Neural progenitor cell (in vitro differentiated cells): ENCODE data around the gene CEP170B. TPM values are rescaled to one million over a fixed set of nuclear protein-coding genes. Genes with fewer than 3 reads are reported as not detected.

ENCODE experiments used
- DNase-seq: peaks from one replicate; pipeline ENCODE4 v3.0.0-alpha.2; 2016; ENCODE audit warnings: low spot score
- H2AFZ ChIP-seq: fragments of 200-600 bp; sonication (generic); replicated peaks from 2 replicates; pipeline ENCODE4 v1.6.1; 2016; ENCODE audit warnings: antibody characterized with exemption
- H3F3A ChIP-seq: fragments of 200-600 bp; sonication (generic); 2 replicates; pipeline ENCODE4 v1.6.1; 2016; ENCODE audit warnings: antibody characterized with exemption, low read depth
- H3K27ac ChIP-seq: fragments of 200-600 bp; sonication (generic); 2 replicates; pipeline ENCODE4 v1.5.1; 2016; ENCODE audit warnings: mild to moderate bottlenecking
- H3K27me3 ChIP-seq: fragments of 200-600 bp; sonication (generic); 2 replicates; pipeline ENCODE4 v1.6.1; 2016; ENCODE audit warnings: mild to moderate bottlenecking, moderate library complexity
- H3K36me3 ChIP-seq: fragments of 200-600 bp; sonication (generic); 2 replicates; pipeline ENCODE4 v1.5.1; 2016
- H3K4me1 ChIP-seq: fragments of 200-600 bp; sonication (generic); 2 replicates; pipeline ENCODE4 v1.6.1; 2016; ENCODE audit warnings: mixed run types
- H3K4me2 ChIP-seq: fragments of 200-600 bp; sonication (generic); 2 replicates; pipeline ENCODE4 v1.6.1; 2016
- H3K4me3 ChIP-seq: fragments of 200-600 bp; sonication (generic); 2 replicates; pipeline ENCODE4 v1.5.1; 2016
- H3K79me2 ChIP-seq: fragments of 200-600 bp; sonication (generic); 2 replicates; pipeline ENCODE4 v1.6.1; 2016; ENCODE audit warnings: low read depth
- H3K9ac ChIP-seq: fragments of 200-600 bp; sonication (generic); 2 replicates; pipeline ENCODE4 v1.6.1; 2016
- H3K9me3 ChIP-seq: fragments of 200-600 bp; sonication (generic); 2 replicates; pipeline ENCODE4 v1.5.1; 2016; ENCODE audit warnings: low read depth
- H4K20me1 ChIP-seq: fragments of 200-600 bp; sonication (generic); 2 replicates; pipeline ENCODE4 v1.6.1; 2016; ENCODE audit warnings: low read depth
- H3K27ac Mint-ChIP-seq: 3 replicates; pipeline ENCODE4 v1.8.0; 2021; ENCODE audit warnings: mixed read lengths
- H3K27me3 Mint-ChIP-seq: 2 replicates; pipeline ENCODE4 v1.8.0; 2022; ENCODE audit warnings: low read depth, mild to moderate bottlenecking, inconsistent platforms, moderate library complexity, mixed read lengths; ENCODE audit not compliant: insufficient read depth
- H3K36me3 Mint-ChIP-seq: 3 replicates; pipeline ENCODE4 v1.8.0; 2021; ENCODE audit warnings: mixed read lengths
- H3K4me1 Mint-ChIP-seq: 3 replicates; pipeline ENCODE4 v1.8.0; 2021; ENCODE audit warnings: mixed read lengths
- H3K4me3 Mint-ChIP-seq: 3 replicates; pipeline ENCODE4 v1.8.0; 2021; ENCODE audit warnings: mild to moderate bottlenecking, moderate library complexity, mixed read lengths
- H3K9me3 Mint-ChIP-seq: 3 replicates; pipeline ENCODE4 v1.8.0; 2020; ENCODE audit warnings: mixed read lengths
- CTCF ChIP-seq: fragments of 200-600 bp; sonication (generic); IDR thresholded peaks from 2 replicates; pipeline ENCODE4 v1.5.1; 2017; ENCODE audit warnings: antibody characterized with exemption, mild to moderate bottlenecking
- EZH2 ChIP-seq: fragments of 200-600 bp; sonication (generic); IDR thresholded peaks from 2 replicates; pipeline ENCODE4 v1.6.1; 2017; ENCODE audit warnings: antibody characterized with exemption, mild to moderate bottlenecking, moderate library complexity
- EZH2phosphoT487 ChIP-seq: fragments of 200-600 bp; sonication (generic); IDR thresholded peaks from 2 replicates; pipeline ENCODE4 v1.6.1; 2017; ENCODE audit warnings: antibody characterized with exemption
- total RNA-seq: library from RNA; depleted of rRNA; stranded (reverse); fragments of >200 nt; gene quantifications from 2 replicates; pipeline ENCODE4 v1.2.3, GENCODE V29; 2015; ENCODE audit warnings: low replicate concordance

CEP170B gene
- total RNA-seq, 1 donor from 2014 or later: 3.0 TPM

GRCh38 chr14:104867371-104868059 lies 2.4 kb downstream of the CEP170B start:
- peaks cover 2% of the 10 kb centered on the region for H3K36me3 Mint-ChIP-seq
- no peak for DNase-seq

GRCh38 chr14:104868060-104868740 lies 3.1 kb downstream of the CEP170B start:
- Histone ChIP-seq H3K9me3 (no peaks in the 10 kb centered on the region), H4K20me1 (peaks cover 47% of the 10 kb centered on the region), H3K27me3 (peaks cover 31% of the 10 kb centered on the region), H3K79me2 (peaks cover 16% of the 10 kb centered on the region), H3F3A (peaks cover 16% of the 10 kb centered on the region), H3K4me3 (no peak overlapping the region), H3K36me3 (no peaks in the 10 kb centered on the region), H3K4me1 (peaks cover 21% of the 10 kb centered on the region), H3K27ac (no peak overlapping the region), H3K9ac (no peak overlapping the region), H2AFZ (no peak overlapping the region), H3K4me2 (no peak overlapping the region)
- Mint-ChIP-seq H3K27ac (no peak overlapping the region), H3K9me3 (no peaks in the 10 kb centered on the region), H3K4me1 (peaks cover 13% of the 10 kb centered on the region), H3K4me3 (peak overlapping the region; percentile 65), H3K36me3 (peaks cover 2% of the 10 kb centered on the region), H3K27me3 (peaks cover 27% of the 10 kb centered on the region)
- TF ChIP-seq EZH2phosphoT487 (no peak), CTCF (no peak), EZH2 (no peak)
- DNase-seq: peak; percentile 2

More at GRCh38 chr14:104867371-104868059, 2.4 kb downstream of the CEP170B start:
- TF ChIP-seq EZH2: no peak
- TF ChIP-seq CTCF: no peak
- TF ChIP-seq EZH2phosphoT487: no peak
- Histone ChIP-seq H3K27me3 (peaks cover 38% of the 10 kb centered on the region), H3F3A (peaks cover 13% of the 10 kb centered on the region), H3K9ac (no peak overlapping the region), H3K4me2 (no peak overlapping the region), H3K79me2 (peaks cover 16% of the 10 kb centered on the region), H3K4me1 (peaks cover 15% of the 10 kb centered on the region), H4K20me1 (peaks cover 40% of the 10 kb centered on the region), H3K36me3 (no peaks in the 10 kb centered on the region), H3K9me3 (no peaks in the 10 kb centered on the region), H3K27ac (no peak overlapping the region), H3K4me3 (no peak overlapping the region), H2AFZ (no peak overlapping the region)
- Mint-ChIP-seq H3K4me1 (peaks cover 9% of the 10 kb centered on the region), H3K27me3 (peaks cover 32% of the 10 kb centered on the region), H3K4me3 (peak overlapping the region; percentile 78), H3K9me3 (no peaks in the 10 kb centered on the region), H3K27ac (no peak overlapping the region)

- DNase-seq: no peak
- Mint-ChIP-seq H3K9me3 (no peaks in the 10 kb centered on the region), H3K4me1 (peaks cover 13% of the 10 kb centered on the region), H3K27me3 (peaks cover 19% of the 10 kb centered on the region), H3K4me3 (no peak overlapping the region), H3K27ac (no peak overlapping the region), H3K36me3 (peaks cover 2% of the 10 kb centered on the region)
- Histone ChIP-seq H3K9ac (no peak overlapping the region), H3K27ac (no peak overlapping the region), H3K27me3 (peaks cover 23% of the 10 kb centered on the region), H3K4me3 (no peak overlapping the region), H2AFZ (no peak overlapping the region), H3K36me3 (no peaks in the 10 kb centered on the region), H4K20me1 (peaks cover 50% of the 10 kb centered on the region), H3K4me2 (no peak overlapping the region), H3F3A (peaks cover 12% of the 10 kb centered on the region), H3K4me1 (peaks cover 23% of the 10 kb centered on the region), H3K79me2 (peaks cover 16% of the 10 kb centered on the region), H3K9me3 (no peaks in the 10 kb centered on the region)
- no peak for TF ChIP-seq EZH2
- TF ChIP-seq EZH2phosphoT487: no peak
- TF ChIP-seq CTCF: no peak
Observed at GRCh38 chr14:104868811-104869572, 3.9 kb downstream of the CEP170B start.
